GM19035 (cell line): ENCODE data around the gene SAXO1.
"Not testable (repeated sequence)": the region's sequence is repeated elsewhere in the genome, so short reads cannot be mapped to it uniquely, and the experiment has no call there.

Experiments used
- ATAC-seq: cut with Tn5 transposase; IDR thresholded peaks from one replicate; pipeline ENCODE4 v1.9.1; 2021; ENCODE audit not compliant: unreplicated experiment

SAXO1 gene

DNA sequence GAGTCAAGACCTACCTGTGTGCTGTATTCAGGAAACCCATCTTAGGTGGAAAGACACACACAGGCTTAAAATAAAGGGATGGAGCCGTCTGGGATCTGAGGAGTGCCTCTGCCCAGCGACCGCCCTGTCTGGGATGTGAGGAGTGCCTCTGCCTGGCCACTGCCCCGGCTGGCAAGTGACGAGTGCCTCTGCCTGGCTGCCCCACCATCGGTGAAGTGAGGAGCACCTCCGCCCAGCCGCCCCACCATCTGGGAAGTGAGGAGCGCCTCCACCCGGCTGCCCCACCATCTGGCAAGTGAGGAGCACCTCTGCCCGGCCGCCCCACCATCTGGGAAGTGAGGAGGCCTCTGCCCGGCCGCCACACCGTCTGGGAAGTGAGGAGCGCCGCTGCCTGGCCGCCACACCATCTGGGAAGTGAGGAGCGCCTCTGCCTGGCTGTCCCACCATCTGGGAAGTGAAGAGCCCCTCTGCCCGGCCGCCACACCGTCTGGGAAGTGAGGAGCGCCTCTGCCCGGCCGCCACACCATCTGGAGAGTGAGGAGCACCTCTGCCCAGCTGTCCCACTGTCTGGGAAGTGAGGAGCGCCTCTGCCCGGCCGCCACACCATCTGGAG lies 33.7 kb downstream of the SAXO1 start:
- ATAC-seq = no peak

DNA sequence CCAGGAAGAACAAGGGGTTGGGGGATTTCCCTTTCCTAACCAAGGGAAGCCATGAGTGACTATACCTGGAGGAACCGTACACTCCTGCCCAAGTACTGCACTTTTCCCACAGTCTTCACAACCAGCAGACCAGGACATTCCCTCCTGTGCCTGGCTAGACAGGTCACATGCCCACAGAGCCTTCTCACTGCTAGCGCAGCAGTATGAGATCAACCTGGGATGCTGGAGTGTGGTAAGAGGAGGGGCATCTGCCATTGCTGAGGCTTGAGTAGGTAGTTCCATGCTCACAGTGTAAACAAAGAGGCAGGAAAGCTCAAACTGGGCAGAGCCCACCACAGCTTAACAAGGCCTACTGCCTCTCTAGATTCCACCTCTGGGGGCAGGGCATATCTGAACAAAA lies 35.9 kb downstream of the SAXO1 start:
- no peak for ATAC-seq

DNA sequence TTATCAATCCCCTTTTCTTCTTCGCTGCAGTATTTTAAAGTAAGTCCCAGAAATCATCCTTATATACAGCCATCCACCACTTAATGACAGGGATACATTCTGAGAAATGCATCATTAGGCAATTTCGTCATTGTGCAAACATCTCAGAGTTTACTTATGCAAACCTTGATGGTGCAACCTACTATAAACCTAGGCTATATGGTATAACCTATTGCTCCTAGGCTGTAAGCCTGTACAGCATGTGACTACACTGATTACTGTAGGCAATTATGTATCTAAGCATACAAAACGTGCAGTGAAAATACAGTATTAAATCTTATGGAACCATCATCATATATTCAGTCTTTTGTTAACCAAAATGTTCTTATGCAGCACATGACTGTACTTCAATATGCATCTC lies 36.8 kb downstream of the SAXO1 start:
- no peak for ATAC-seq

DNA sequence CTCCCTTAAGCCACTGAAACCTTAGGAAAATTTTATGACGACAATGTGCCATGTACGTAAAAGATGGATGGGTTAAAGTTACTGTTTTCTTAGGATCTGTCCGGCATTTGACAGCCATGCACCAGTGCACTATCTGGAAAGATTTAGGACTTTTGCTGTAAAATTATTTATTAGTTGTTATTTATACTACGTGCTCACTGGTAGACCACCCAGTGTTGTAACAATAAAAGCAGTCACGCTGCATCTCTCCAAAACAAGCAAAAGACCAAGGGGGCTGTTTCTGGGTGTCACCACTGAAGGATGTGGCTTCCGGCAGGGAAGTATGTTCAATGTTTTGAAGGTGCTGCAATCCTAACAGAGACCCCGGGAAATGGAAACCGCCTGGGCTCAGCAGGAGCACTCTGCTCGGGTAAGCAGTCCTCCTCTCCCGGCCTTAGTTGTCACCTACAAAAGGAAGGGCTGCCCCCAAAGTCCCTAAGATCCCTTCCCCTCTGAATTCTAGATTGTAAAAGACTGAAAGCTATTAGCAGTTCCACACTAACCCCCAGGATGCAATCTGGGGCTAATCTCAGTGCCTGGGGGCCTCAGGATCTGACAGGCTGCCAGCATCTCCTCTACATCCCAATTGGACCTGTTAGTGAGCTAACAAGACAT lies 38.6 kb downstream of the SAXO1 start:
- no peak for ATAC-seq

DNA sequence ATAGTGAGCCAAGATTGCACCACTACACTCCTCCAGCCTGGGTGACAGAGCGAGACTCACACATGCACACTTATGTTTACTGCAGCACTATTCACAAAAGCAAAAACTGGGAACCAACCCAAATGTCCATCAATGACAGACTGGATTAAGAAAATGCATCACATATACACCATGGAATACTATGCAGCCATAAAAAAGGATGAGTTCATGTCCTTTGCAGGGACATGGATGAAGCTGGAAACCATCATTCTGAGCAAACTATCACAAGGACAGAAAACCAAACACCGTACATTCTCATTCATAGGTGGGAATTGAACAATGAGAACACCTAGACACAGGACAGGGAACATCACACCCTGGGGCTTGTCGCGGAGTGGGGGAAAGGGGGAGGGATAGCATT lies 41.8 kb downstream of the SAXO1 start:
- ATAC-seq = not testable (repeated sequence)

DNA sequence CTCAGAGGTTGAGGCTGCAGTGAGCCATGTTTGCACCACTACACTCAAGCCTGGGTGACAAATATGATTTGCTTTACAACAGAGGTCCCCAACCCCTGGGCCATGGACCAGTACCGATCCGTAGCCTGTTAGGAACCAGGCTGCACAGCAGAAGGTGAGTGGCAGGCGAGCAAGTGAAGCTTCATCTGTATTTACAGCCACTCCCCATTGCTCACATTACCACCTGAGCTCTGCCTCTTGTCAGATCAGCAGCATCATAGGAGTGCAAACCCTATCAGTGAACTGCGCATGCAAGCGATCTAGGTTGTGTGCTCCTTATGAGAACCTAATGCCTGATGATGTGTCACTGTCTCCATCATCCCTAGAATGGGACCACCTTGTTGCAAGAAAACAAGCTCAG lies 42.5 kb downstream of the SAXO1 start:
- ATAC-seq = no peak

DNA sequence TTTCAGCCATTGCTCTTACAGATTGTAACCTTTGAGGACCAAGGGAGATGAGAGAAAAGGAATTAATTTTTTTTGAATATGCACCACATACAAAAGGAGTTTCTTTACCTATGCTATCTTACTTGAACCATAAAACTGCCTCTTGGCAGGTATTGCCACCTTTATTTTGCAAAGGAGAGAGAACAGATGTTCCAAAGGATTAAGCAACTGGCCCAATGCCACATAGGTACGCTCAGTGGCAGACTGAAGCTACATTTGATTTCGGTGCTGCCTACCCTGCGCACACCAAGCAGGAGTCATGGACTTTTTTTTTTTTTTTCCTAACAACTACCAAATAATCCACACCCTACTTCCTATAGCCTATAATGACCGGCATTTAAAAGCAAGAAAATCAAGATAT lies 43.1 kb downstream of the SAXO1 start:
- ATAC-seq = no peak

DNA sequence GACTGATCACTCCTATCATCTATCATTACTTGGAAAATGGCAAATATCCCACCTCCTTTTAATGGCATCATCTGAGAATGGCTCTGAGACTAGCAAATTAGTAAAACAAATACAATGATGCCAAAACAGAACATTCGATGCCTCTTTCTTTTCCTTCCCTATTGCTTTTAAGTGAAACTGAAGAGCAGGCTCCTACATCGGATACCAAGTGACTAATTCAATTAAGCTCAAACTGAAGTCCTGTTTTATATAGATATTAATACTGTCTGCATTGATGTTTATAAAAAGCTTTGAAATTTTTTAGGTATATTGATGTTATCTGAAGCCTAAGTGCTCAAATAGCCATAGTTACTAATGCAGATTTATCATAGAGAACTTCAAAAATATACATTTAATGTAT lies 43.9 kb downstream of the SAXO1 start:
- no peak for ATAC-seq

DNA sequence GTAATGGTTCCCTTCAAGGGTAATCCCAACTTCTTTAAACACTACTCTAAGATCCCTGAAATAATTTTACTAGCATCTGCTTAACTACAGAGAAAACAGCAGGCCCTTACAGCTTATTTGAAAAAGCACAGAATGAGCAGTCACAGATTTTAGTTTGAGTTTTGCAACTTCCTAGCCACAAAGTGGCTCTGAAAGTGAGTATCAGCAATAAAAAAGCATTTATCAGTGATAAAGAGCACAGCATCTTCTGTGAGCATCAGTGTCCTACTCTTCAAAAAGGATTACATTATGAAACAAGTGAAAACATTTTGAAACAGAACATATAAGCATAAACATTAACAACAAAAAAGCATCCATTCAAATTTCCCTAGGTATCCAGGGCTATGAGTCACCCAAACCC lies 45.0 kb downstream of the SAXO1 start:
- no peak for ATAC-seq

DNA sequence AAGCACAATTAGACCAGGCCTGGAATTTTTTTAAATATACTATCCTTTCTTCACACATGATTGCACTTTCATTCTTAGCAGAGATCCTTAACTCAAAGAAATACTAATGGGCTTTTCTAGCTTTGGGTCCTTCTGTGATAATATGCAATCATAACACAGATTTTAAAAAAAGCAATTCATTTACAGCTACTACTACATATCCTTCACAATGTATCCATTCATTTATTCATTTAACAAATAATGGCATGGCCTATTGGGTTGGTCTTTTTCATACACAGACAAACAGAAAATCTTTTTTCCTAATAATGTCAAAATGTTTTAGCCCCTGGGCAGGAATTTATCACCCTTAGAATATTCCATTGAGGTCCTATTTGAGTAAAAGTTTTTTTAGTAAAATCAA lies 47.0 kb downstream of the SAXO1 start:
- no peak for ATAC-seq

DNA sequence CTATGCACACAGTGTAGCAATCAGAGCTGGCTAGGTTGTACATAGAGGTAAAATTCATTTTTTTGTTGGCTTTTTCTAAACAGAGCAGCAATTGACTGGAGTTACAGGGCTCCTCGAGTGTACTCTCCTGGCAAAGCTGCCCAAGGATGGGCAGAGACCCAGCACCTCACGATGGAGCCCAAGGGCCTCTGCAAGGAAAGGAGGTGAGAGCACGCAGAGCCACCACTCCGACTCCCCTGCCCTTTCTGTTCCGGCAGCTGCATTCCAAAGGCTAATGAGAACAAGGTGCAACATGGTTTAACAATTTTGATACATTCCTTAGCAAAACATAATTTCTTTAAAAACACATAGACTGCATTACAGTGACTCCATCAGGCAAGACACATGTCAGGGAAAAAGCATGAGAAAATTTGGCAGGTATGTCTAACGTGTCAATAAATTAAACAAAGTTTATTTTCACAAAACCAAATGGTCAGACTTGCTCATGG lies 47.5 kb downstream of the SAXO1 start:
- no peak for ATAC-seq

DNA sequence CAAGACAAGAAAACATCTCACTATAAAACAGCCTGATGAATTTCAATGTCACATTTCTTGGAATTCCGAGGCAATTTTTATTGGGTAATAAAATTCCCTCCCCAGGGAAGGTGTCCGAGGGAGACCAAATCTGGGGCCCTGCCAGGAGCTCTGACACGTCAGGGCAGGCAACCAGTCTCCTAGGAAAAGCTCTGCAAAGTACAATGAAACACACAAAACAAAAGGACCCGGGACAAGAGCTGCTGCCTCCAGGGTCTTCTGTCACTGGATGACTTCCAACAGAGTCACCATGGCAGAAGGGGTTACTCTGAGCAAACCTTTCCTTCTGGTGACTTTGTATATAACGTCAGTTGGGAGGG lies 50.8 kb downstream of the SAXO1 start:
- no peak for ATAC-seq

DNA sequence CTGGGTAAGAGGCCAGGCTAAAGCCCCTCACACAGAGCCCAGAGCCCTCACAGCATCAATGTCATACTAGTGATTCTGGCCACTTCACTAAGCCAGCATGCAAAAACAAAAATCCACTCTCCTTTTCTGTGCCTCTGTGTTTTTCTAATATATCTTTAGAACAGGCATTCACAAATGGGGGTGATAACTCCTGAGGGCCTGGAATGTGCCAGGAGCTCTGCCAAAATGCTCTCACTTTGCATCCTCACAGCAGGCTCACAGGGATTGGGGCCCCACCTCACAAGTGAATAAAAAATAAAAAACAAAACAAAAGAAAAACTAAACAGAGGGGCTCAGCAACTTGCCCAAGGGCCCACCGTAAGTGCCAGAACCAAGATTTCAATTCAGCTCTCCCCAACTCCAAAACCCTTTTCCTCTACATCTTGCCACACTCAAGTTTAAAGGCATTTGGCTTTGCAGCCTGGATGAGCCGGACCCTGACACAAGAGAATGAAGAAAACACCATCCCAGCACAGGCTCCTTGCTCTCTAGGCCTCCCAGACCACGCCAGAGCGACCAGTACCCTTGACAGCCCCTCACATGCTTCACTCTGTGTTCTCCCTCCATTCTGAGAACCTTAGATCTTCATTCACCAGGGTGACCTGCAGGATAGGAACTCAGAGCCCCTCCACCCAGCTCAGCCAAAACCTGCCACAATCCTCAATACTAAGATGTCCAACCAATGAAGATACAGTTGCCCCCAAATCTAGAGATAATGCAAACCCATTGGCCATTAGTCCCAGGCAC lies 51.3 kb downstream of the SAXO1 start:
- no peak for ATAC-seq

DNA sequence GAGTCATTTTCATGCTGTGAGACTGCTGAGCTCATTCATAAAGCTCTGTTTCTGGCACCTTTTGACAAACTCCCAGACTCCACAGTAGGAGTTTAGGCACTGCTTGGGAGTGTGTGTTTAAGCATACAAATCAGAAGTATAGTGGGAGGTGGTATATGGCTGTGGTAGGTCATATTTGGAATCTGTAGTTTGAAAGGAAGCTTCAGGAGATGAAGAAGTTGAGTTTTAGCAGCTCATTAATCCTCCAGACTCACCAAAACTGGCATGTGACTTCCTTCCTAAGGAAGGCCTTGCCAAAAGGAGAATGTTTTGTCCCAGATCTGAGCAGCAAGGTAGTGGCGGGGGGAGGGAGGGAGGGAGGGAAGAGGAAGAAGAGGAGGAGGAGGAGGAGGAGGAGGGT lies 52.8 kb downstream of the SAXO1 start:
- no peak for ATAC-seq

DNA sequence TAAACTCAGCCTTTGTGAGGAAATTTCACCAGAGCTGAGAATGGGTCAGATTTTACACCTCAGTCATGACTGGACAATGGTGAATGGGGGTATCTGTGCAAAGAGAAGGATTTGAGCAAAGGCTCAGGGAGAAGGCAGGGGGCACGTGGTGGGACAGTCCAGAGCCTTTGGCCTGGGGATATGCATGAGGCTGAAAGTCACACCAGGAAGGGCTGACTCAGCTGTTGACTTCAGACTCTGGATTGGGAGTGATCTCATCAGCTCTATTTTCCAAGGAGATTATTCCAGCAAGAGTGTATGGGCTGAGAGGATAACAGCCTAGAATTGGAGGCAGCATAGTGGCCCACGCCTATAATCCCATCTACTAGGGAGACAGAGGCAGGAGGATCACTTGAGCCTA lies 53.6 kb downstream of the SAXO1 start:
- ATAC-seq = no peak

DNA sequence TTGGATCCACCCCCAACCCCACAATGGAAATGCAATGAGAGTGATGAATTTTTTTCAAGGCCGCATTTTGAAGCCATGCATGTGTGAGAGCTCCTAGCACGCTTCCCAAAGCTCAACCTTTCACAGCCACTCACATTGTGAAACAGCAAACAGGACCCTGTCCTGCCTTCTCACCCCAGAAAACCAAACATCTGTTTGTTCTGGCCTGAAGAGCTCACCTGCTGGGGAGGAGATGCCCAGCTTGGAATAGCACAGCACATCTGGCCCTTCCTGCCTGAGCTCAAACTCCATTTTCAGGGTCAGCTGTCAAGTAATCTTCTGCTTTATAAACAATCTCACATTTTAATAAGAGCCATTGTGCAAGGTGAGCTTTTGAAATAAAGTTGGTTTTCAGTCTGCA lies 54.8 kb downstream of the SAXO1 start:
- no peak for ATAC-seq

DNA sequence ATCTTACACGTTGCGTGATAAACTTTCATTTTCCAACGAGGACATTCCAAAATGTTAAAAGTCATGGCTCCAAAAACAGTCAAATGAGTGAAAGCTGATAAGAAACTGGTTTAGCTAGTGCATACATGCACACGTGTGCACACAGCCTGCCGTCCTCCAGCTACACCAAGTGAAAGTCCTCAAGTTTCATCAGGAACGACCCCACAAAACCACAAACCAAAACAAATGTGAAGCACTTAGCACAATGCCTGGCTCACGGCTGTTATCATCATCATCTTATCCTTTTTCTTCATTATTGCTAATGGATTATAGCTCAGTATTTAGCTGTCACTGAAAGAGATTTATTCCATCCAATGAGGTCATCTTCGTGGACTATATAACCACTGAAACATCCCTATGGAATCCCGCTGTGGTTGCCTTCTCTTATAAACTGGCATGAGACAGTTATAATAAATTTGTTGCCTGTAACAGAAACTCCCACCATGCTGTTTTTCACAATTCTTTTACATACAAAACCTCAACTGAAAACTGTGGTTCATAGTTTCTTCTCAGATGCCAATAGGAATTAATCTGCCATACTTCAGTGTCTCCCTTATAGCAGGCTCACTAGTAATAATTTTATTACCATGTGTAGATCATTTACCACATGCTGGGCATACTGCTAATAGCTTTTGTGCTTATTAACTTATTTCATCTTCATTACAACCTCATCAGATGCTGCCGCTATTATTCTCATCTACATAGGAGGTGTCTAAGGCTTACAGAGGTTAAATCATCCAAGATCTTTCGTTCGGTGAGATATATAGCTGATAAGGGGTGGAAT lies 56.1 kb downstream of the SAXO1 start:
- ATAC-seq = no peak

DNA sequence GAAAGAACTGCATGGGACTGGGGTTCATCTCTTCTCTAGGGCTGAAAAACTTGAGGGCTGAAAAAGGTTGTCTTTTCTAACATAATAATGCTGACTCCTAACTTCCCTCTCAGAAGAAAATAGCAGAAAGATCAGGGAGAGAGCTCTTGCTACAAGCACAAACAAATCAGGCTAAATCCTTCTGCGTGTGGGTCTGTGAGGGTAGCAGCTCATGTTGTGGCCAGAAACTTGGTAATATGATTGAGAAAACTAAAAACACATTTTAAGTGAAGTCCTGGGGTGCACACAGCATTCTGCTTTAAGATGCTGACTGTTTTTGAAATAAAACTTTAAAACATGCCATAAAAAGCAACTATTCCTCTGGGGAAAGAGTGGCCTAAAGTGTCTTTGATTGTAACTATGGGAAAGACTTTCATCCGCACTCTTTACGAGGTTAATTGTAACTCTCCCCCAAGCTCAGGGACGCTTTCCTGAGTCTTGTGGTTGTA lies 56.7 kb downstream of the SAXO1 start:
- ATAC-seq = no peak

DNA sequence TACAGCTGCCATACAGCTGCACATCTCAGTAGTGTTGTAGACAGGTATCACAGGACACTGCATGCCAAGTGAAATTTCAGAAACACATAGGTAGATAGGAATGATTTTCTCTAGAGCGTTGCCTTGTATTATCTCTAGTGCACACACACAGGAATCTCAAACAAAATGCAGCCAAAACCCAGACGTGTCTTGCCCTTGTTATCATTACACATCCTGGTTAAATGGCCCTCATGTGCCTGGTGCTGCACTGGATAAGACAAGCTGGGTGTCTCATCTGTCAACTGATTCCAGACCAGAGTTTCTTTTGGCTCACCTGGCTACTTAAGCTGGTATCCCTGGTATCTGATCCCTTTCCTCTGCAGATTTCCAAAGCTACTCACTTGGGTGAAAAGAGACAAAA lies 59.7 kb downstream of the SAXO1 start:
- no peak for ATAC-seq

DNA sequence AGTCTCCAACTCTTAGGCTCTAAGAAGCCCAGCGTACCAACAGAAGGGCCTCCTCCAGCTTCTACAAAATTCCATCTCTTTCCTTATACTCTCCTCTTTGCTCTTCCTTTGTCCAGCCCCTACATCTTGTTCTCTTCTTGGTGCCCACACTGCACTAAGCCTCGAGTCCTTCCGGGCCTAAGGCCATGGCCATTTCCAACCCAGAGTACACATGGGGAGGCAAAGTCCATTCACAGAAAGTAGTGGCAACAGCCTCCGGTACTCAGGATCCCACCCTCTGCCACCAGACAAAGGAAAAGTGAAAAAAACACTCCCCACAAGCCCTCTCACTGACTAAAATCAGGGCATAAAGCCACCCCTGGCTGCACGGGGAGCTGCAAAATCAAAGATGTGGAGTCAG lies 60.3 kb downstream of the SAXO1 start:
- ATAC-seq = no peak

DNA sequence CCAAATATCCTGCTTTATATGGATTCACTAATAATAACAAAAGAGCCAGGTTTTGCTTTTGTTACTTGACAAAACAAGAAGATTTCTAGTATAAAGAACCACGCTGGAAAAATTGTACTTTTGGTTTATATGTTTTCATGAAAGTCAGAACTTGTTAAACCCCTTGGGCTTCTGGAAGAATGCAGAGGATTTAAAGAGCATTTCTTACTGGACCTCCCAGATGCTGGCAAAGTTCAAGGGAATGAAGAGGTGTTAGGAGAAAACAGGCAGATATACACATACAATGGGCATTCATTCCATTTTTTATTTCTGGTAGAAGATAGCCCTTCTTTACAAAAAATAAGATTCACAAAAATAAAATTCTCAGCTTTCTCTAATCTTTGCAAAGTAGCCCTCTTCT lies 61.1 kb downstream of the SAXO1 start:
- no peak for ATAC-seq
